Hepatic stellate cell (primary cell): Measurements from ENCODE around the gene NEDD4L.
"Not testable (repeated sequence)": the region's sequence is repeated elsewhere in the genome, so short reads cannot be mapped to it uniquely, and the experiment has no call there.

Experiments used
- DNase-seq: peaks from one replicate; pipeline ENCODE4 v3.0.0; 2011; ENCODE audit warnings: low spot score

NEDD4L gene

DNA sequence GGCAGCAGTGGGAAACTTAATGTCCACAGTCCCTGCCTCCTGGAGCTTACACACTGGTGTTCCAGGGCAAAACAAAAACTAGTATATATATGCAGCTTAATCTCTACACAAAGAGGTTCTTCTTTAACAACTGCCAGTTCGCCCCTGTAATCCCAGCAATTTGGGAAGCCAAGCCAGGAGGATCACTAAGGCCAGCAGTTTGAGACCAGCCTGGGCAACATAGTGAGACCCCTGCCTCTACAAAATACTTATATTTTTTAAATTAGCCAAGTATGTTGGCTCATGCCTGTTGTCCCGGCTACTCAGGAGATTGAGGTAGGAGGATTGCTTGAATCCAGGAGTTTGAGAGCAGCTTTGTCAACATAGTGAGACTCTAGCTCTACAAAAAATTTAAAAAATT lies 17.2 kb upstream of the NEDD4L start:
- DNase-seq, result no peak

DNA sequence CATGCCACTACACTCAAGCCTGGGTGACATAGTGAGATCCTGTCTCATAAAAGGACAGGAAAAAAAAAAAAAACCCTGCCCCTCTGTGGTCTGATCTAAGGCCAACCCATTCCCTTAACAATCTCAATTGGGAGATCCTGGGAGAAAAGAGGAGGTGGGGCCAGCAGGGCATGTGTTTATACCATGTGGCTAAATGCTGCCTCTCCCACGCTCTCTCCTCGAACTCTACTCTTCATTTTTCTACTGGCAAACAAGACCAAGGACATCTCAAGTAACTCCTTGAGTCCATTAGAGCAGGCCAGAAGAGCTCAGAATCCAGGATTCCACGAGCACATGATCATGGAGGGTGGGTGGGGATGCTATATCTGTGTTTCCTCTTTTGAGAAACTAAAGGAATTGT lies 16.7 kb upstream of the NEDD4L start:
- no peak for DNase-seq

DNA sequence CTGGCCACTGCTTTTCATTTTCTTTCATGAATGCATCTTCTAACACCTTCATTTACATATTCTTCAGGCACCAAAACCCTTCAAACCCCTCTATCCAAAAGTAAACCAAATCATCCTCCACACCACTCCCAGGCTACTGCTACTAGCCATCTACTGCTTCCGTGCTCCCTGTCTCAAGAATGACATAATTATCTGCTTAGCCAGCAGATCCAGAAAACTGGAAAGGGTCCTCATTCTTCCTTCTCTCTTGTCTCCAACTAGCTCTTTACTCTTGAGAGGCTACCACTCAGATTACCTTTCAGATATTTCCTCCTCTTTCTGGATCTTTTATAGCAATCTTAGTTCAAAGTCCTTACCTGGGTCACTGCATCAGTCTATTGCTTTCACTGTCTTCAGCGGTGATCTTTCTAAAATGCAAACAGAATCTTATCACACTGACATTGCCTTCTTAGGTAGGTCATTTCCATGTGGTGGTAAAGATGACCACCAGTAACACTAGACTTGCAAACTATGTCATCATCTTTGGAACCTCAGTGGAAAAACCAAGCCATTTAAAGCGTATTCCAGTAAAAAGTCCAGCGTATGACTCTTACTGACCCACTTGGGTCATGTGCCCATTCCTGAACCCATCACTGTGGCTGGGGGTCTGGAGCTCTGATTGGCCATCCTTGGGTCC lies 15.8 kb upstream of the NEDD4L start:
- no peak for DNase-seq

DNA sequence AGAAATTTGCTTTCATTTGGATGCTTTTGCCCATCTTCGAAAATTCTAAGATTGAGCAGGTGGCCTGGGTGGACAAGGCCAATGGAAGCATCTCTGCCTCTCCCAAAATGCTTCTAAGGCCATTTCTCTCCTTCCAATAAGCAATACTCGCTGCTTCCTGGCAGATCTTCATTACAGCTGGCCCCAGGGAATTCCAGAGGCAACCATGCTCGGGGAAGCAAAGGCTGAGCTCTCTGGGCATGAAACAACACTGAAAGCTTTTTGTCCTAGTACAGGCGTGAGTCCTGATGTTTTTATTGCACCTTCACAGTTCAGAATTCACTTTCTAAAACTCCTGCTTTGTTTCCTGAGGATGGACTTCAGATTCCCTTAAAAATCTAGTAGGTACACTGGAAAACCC lies 11.8 kb upstream of the NEDD4L start:
- DNase-seq, result no peak

DNA sequence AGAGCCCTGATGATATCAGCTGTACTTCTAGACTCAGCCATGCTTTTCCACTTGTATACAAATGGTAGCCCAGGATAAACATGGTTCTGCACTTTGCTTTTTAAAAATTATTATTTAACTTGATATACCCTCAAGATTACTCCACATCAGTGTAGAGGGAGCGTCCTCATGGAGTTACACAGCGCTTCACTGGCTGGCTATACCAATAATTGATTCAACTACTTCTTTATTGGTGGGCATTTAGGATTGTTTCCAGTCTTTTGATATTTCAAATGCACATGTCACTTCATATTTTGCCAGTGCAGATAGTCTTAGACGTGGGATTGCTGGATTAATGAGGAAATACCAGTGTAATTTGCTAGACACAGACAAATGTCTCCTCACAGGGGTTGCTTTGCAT lies 10.8 kb upstream of the NEDD4L start:
- no peak for DNase-seq

DNA sequence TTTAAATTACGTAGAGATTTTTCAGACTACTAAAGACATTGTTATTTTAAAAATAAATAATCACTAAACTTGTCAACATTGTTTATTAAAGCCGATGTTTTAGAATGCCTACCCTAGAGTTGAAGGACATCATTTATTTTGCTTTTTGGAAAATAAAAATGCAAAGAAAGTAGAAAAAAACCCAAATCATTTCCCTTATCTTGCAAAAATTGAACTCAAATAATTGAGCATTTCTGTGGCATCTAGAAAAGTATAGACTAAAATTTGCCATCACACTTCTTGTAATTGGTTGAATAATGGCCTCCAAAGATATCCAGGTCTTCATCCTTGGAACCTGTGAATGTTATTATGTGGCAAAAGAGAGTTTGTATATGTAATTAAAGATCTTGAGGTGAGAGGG lies 9.7 kb upstream of the NEDD4L start:
- DNase-seq, result no peak

DNA sequence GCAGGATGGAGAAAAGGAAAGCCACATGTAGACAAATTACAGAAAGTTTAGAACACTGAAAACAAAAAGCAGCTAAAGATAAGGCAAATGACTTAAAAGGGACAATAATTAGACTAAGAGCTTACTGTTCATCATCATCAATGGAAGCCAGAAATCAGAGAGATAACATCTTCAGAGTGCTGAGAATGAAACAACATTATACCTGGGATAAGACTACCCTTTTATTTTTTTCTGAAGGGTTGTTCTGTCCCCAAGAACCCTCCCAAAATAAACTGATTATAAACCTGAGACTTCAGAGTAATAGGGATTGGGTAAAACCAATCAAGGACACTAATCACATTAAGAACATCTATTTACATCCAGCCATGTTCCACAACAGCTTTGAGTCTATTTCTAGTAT lies 6.9 kb upstream of the NEDD4L start:
- DNase-seq, result no peak

DNA sequence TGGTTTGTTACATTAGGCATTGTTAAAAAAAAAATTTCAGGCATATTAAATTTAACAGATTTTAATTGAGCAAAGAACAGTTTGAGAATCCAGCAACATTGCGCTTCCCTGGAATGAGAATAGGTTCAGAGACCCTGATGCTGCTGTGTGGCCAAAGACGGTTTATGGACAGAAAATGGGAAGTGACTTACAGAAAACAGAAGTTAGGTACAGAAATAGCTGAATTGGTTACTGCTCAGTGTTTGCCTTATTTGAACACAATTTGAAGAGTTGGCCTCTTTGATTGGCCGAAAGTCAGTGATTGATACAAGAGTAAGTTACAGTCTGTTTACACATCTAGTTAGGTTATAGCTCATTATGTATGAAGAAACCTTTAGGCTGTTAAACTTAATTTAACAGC lies 6.0 kb upstream of the NEDD4L start:
- DNase-seq, result no peak

DNA sequence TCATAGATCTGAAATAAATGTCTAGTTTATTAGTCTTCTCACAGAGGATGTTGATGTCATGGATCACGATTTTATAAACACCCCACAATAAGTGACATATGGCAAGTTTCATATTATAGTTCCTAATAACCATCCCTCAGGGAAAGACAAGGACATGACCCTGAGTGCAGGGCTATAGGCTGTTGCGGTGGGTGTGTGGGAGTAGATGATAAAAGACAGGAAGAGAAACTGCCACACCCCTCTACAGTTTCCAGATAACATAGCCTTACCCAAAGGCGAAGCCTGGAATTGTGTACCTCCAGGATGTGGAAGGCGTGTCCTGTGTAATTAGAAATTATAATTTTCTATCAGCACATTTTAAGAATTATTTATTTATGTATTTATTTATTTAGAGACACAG lies 2.4 kb upstream of the NEDD4L start:
- no peak for DNase-seq

DNA sequence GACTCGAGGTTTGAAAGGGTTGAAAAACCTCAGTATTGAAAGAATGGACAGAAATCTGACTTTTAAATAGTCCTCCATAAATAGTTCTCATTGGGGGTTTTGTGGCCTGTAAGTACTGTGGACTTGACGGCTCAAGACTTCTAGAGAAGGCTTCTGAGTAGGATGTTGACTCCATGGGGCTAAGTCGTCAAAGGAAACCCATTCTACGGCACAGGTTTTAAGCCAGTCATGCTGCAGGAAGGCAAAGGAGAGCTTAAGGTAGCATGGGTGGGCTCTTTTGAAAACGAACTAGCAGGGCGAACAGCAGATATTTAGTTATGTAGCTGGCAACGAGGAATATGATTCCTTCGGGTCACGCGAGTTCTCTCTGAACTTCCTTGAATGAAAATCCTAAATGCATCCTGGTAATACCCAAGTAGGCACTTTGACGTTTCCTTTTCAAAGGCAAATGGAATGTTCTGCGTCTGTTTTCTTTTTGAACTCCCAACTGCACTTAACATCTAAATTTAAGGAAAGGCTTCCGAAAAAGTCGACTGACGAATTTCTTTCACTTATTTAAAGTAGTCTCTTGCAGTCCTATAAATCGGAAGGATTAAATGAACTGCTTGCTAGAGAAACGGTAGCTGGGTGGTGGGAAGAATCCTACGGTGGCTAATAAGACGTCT lies 1.1 kb upstream of the NEDD4L start:
- DNase-seq, result no peak

DNA sequence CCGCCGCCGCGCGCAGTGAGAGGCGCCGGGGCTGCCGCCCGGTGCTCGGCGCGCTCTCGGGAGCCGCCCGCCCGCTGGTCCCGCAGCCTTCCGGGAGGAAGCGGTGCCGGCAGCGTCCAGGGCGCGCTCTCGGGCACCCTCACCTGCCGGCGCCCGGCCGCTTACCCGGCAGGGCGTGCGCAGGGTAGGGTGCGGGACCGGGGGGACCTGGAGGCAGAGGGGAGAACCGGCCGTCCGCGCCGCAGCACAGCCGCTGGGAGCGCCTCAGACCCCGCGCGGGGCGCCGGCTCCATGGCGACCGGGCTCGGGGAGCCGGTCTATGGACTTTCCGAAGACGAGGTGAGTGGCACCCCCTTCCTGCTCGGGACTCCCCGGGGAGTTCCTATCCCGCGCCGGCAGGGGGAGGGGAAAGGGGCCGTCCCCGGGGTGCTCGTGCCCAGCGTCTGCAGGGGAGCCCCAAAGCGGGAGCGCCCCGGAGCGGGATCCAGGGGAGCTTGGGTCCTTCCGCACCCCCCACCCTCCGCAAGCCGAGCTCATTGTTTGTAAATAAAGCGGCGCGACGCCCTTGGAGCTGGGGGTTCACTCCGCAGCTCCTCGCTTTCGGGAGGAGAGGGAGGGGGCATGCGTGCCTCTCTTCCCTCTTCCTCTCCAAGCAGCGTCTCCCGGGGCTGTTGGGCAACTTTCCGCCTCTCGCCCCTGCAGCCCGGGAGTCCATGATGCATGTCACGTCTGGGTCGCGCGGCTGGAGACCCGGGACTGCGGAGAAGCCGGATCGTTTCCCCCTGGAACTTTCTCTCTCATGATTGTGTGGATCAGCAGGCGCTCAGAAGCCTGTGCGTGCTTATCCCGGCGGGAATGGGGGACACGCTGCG lies 580 bp downstream of the NEDD4L start:
- DNase-seq, result peak; percentile 45

DNA sequence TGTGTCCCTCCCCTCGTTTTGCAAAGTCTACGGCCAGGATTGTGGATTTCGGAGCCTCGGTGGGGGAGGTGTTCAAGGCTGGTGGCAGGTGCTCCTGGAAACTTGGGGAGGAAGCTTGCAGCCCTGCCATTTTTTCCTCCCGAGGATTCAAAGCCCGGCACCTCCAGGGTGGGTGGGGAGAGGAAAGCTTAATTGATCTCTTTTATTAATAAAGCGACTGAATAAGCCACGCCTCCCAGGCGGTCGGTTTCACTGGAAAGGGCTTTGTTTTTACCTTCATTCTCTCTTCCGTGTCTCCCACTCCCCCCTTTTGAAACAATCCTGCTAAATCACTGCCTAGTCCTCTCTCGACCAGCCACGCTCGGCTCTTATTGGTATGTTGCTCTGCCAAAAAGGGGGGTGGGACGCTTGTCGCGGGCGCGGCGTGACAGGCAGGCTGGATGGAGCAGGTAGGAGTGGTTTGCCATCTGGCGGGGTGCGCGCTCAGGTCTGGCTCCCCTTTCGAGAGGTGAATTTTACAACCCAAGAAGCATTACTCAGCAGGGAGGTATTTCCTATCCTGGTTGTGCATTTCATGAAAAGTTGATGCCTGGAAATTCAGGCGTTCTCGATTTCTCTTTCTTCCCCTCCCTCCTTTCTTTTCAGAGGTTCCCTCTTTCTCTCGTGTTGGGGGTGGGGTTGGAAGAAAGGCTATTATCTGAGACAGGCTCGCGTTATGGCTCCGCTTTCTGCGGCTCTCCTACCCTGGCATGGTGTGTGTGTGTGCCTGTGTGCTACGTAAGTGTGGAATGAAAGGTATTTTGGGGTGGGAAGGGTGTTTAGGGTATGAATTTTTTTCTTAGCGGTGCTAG lies 1.4 kb downstream of the NEDD4L start:
- DNase-seq, result no peak

DNA sequence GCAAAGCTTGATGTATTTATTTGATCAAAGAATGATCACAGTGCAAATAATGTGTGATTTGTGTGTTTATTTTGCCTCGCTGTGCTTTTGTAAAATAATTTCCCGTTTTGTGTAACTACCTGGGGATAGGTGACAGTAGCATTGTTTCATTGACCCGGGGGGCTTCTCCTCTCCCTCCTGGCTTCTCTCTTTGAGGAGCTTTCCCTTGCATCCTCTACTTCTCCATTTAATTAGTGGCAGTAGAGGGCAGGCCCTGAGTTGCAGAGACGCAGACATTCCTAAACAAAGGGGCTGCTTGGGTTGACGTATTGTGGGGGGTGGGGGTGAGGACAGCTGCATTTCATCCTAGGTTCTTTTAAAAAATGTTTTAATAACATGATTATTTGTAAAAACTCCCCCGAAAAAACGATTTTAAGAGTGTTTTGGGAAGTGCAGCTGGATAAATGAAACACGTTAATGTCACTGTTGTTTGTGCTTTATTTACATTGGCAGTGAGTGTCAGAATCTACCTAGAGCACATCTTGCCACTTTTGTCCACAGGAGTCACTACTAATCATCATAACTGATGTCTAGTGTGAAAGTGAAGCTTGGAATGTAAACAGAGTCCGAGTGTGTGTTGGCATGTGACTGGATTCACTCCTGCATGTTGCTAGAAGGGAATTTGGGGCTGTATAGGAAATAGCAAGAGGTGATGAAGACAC lies 2.2 kb downstream of the NEDD4L start:
- DNase-seq, result no peak

DNA sequence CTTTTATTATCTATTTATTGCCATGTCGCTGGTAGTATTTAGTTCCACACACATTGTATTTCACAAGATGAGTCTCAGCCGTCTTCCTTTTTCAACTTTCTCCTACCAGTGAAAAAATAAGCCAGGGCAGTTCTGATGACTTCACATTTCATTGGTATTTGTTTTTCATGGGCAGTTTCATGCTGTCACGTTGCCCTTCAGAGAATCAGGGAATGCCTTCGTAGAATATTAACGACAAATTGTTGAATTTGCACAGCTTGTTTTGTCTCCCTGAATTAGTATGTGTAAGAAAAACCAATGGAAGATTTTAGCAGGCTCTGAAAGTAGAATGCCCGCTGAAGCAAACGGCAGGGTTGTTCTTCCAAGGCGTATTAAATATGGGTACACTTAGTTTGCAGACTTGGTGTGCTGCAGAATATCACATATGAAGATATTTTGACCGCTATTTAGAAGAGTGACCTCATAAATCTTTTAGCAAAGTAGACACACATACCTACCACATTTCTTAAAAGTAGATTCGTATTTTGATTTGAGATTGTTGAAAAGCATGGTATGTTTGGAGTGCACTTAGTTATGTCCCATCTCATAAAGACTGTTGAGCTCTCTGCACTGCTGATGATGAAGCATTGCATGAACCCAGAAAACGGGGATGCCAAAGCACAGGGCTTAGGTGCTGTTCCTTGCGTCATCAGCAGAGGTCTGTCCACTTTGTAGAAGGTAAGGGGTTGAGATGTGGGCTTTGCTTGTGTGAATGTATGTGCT lies 2.9 kb downstream of the NEDD4L start:
- no peak for DNase-seq

DNA sequence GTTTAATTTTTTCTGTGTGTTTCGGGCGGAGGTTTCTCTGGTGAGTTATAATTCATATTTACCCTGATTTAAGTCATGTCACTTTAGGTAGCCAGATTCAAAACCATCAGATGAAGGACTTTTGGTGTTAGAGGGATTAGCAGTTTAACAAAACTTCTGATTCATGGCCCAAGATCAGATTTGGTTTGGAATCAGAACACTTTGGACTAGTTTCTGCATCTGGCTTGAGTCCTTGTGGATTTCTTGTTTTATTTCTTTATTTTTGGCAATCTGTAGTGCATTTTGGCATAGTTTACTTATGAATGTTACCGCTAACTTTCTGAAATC lies 3.5 kb downstream of the NEDD4L start:
- DNase-seq, result no peak

DNA sequence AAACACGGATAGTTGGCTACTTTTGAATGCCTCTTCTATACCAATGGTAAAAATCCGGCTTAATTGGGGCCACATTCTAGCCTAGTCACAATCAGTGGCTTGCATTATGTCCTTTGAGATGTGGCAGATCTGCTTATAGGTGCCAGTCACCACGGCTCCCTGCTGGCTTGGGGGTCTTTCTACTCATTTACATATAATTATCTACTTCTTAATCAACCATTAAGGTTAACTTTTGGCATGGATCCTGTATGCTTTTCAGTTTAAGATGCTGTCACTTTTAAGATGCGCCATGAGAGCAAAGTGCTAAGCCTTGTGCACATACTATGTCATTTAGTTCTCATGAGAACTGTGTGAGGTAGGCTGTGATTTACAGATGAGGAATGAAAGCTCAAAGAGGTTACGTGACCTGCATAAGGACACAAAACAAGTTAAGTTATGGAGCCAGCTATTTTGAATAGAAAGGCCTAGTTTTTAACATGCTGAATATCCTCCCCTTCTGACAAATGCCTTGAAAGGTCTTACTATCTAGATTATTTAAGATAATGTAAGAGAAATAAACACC lies 4.1 kb downstream of the NEDD4L start:
- DNase-seq, result no peak

DNA sequence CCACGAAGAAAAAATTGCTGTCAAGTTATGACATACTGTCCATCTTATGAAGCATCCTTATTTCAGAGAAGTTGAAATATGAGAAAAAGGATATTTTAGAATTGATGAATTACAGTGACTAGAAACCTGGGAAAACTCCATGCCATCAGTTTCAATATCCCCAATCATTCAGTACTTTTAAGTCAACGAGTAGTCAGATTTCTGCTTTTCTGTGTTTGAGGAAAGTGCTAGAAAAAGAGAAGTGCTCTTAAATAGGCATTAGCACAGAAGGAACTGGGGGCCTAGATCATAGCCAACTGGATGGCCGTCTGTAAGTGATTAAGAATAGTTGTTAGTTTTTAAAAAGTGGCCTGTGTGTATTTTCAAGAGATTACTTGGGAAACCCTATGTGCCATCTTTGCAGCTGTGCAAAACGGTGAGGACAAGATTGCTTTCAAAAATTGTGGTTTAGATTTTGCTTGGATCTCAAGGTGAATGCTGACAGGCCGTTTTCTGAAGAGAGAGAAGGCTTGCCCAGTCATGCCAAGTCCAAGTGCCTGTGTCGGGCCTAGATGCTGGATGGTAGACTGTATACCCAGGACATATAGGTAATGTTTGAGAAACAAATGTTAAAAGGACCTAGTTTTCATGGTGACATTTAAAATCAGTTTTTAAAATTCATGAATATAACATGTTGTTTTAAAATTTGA lies 5.1 kb downstream of the NEDD4L start:
- no peak for DNase-seq

DNA sequence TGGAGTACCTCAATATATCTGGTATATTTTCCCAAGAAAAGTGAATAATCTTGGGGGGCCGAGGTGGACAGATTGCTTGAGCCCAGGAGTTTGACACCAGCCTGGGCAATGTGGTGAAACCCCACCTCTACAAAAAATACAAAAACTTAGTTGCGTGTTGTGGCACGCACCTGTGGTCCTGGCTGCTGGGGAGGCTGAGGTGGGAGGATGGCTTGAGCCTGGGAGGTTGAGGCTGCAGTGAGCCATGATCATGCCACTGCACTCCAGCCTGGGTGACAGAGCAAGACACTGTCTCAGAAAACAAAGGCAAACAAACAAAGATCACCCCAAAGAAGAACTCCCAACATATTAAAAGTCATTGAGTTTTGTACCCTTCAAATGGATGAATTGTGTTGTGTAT lies 6.9 kb downstream of the NEDD4L start:
- DNase-seq, result not testable (repeated sequence)

DNA sequence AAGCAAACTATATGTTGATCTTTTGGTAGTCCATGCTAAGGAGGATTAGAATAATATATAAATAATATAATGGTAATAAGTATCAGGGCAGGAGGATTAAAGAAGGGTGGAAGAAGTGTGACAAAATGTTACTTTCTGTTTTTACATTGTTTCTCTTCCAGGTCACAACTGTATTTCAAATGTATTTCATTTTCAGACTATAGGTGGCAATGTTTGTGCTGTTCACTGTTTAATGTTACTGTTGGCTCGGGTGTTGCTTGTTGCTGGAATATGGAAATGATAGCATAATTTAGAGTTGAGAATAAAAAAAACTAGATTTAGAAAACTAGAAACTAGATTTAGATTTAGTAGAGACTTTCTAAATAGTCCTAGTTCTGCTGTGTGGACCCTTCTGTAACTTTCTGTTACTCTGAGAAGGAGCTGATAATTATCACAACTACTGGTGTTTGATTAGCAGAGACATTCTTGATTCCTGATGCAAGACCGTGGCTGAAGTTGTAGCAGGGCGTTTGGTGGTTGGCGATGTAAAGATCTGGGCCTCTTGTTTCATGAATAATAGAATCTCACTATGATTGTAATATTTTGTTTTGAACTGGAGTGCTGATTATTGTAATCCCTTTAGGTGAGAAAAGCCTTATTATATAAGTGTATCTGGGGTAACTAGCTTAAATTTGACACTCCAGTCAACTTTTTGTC lies 7.9 kb downstream of the NEDD4L start:
- no peak for DNase-seq
